Lower lobe of right lung (tissue), 2 donors: ENCODE results near the gene MRPL17. TPM values are rescaled to one million over a fixed set of nuclear protein-coding genes. Genes with fewer than 3 reads are reported as not detected.

Experiments used
- ATAC-seq, 2 donors: fragments of 200-7000 bp; cut with Tn5 transposase; one replicate each; pipeline ENCODE4 v1.9.1; 2020 to 2022; ENCODE audit warnings: mild to moderate bottlenecking in 2 of 2, moderate library complexity in 2 of 2
- DNase-seq: peaks from one replicate; pipeline ENCODE4 v3.0.0-alpha.2; 2020
- H3K27ac ChIP-seq: fragments of 200-600 bp; one replicate; pipeline ENCODE4 v1.8.0; 2022
- H3K27me3 ChIP-seq: fragments of 200-600 bp; one replicate; pipeline ENCODE4 v1.8.0; 2022; ENCODE audit warnings: low read depth
- H3K36me3 ChIP-seq: fragments of 200-600 bp; one replicate; pipeline ENCODE4 v1.8.0; 2022; ENCODE audit warnings: mild to moderate bottlenecking
- H3K4me1 ChIP-seq: fragments of 200-600 bp; one replicate; pipeline ENCODE4 v1.8.0; 2022
- H3K4me3 ChIP-seq: fragments of 200-600 bp; one replicate; pipeline ENCODE4 v1.8.0; 2022; ENCODE audit warnings: mild to moderate bottlenecking
- H3K9me3 ChIP-seq: fragments of 200-600 bp; one replicate; pipeline ENCODE4 v1.8.0; 2022
- intact Hi-C: fragments of 100-400 bp; cut with DNase I; formaldehyde crosslinking; loops from one replicate; pipeline ENCODE4 v1.11.0; 2022
- total RNA-seq: library from RNA; stranded (reverse); fragmentation: NEBNext Ultra II Directional; extraction: Animal tissue kit (Norgen Biotek cat#: 25700); gene quantifications from one replicate; pipeline ENCODE4 v1.2.1, GENCODE V29; 2021
- TF ChIP-seq, protein P1 (sequence below): fragments of 200-600 bp; IDR thresholded peaks from one replicate; pipeline ENCODE4 v1.8.0; 2022; ENCODE audit warnings: antibody characterized with exemption, mild to moderate bottlenecking
- donor health status: DM: no; HTN: yes; CAD: no; lungs with severe emphysema.

MRPL17 gene
- total RNA-seq, 1 donor from 2014 or later, result 34.2 TPM

DNA sequence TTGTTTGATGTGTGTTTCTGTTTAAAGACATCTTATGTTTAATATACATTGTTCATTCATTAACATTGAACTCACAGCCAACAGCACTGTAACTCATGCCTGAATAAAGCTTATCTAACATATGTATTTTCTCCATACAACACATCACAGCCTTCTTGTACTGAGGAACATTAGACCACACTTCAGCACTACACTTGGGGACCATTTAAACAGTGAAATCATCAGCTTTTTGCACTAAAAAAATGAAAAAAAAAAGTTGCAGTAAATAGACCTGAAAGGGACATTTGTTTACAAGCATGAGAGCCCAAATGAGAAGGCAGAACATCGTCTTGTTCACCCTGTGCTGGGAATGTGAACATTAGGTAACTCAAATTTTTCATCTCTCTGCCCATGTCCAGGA is 48.6 kb downstream of the MRPL17 start:
- H3K4me1 ChIP-seq, result peaks cover 49% of the 10 kb centered on the region
- peaks cover 34% of the 10 kb centered on the region for H3K36me3 ChIP-seq
- peak overlapping the region; percentile 78 for H3K27ac ChIP-seq
- intact Hi-C loops, result no loop called here
- TF ChIP-seq, protein P1, sequence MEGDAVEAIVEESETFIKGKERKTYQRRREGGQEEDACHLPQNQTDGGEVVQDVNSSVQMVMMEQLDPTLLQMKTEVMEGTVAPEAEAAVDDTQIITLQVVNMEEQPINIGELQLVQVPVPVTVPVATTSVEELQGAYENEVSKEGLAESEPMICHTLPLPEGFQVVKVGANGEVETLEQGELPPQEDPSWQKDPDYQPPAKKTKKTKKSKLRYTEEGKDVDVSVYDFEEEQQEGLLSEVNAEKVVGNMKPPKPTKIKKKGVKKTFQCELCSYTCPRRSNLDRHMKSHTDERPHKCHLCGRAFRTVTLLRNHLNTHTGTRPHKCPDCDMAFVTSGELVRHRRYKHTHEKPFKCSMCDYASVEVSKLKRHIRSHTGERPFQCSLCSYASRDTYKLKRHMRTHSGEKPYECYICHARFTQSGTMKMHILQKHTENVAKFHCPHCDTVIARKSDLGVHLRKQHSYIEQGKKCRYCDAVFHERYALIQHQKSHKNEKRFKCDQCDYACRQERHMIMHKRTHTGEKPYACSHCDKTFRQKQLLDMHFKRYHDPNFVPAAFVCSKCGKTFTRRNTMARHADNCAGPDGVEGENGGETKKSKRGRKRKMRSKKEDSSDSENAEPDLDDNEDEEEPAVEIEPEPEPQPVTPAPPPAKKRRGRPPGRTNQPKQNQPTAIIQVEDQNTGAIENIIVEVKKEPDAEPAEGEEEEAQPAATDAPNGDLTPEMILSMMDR, result no peak
- no peaks in the 10 kb centered on the region for H3K9me3 ChIP-seq
- no peak overlapping the region for H3K4me3 ChIP-seq
- DNase-seq (no peak), ATAC-seq (no peak)
- H3K27me3 ChIP-seq, result no peaks in the 10 kb centered on the region

DNA sequence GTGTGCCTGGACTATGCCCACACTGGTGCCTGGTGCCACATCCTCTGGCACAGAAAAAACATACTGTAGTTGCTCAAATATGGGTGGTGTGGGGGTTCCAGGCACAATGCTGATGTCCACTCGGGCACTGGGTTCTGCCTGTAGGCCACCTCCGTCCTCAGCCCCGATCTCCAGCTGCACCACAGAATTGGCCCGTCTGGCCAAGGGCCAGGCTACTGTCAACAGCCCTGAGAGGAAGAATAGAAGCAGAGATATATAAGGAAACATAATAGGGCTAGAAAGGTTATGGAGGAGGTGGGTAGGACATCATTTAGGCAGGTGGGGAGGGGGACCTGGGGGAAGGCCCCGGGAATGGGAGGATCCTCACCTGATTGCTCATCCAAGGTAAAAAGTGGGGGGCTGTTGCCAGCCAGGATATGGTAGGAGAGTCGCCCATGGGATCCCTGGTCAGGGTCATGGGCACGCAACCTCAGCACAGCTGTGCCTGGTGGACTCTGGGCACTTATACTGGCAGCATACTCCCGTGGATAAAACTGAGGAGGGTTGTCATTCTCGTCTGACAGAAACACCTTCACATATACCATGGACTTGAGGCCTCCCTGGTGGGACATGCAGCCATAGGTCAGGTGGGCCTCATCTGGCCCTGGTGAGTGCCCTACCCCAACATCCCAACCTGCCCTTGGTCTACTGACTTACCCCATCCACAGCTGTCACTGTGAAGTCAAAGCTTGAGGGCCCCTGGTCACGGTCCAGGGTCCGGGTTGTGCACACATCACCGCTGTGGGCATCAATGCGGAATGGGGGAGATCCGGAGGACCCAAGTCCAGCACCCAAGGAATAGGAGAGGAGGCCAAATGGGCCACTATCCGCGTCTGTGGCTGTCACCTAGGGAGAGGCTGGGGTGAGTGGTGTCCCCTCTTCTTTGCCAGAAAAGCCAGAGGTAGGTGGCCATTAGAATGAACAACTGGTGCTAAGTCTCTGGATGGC is 49.4 kb downstream of the MRPL17 start:
- no peaks in the 10 kb centered on the region for H3K27me3 ChIP-seq
- peaks cover 42% of the 10 kb centered on the region for H3K36me3 ChIP-seq
- peaks cover 46% of the 10 kb centered on the region for H3K4me1 ChIP-seq
- H3K9me3 ChIP-seq, result no peaks in the 10 kb centered on the region
- no peak for ATAC-seq
- H3K4me3 ChIP-seq, result no peak overlapping the region
- H3K27ac ChIP-seq, result peak overlapping the region; percentile 78
- TF ChIP-seq, protein P1, result no peak
- DNase-seq, result no peak
- intact Hi-C loops, result no loop called here

DNA sequence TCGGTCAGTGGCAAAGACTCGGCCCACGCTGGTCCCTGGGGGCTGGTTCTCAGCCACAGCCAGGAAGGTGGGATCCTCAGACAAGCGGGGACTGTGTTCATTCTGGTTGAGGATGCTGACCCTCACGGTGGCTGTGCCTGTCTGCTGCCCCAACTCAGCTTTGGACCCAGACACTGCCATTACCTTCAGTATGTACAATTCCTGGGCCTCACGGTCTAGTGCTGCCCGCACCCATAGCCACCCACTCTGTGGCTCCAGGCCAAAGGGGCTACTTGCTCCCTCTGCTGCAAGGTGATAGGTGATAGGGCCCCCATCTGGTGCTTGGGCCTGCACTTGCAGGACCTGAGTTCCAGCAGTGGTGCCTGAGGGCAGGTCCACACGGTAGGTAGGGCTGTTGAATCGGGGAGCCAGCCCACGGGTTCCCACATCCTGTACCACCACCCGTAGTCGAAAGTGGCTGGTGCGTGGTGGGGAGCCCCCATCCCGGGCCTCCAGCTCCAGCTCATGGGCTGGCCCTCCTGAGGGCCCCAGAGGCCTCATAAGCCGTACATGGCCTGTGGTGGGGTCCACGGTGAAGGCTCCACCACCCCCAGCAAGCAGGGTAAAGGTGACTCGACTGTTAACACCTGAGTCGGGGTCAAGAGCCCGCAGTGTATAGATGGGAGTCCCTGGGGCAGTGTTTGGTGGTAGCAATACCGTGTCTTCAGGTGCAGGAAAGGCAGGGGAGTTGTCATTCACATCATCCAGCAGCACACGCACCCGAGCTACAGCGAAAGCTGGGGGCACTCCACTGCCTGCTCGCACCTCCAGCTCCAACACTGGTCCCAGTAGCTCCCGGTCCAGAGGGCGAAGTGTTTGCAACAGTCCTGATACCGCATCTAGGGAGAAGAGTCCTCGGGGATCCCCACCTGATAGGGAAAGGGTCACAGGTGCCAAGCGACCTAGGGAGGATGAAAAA is 50.7 kb downstream of the MRPL17 start:
- DNase-seq (no peak), ATAC-seq (no peak)
- H3K27me3 ChIP-seq, result no peaks in the 10 kb centered on the region
- intact Hi-C loops, result no loop called here
- peaks cover 49% of the 10 kb centered on the region for H3K36me3 ChIP-seq
- H3K4me1 ChIP-seq, result peaks cover 32% of the 10 kb centered on the region
- TF ChIP-seq, protein P1, result no peak
- H3K9me3 ChIP-seq, result no peaks in the 10 kb centered on the region
- H3K27ac ChIP-seq, result no peak overlapping the region
- no peak overlapping the region for H3K4me3 ChIP-seq

DNA sequence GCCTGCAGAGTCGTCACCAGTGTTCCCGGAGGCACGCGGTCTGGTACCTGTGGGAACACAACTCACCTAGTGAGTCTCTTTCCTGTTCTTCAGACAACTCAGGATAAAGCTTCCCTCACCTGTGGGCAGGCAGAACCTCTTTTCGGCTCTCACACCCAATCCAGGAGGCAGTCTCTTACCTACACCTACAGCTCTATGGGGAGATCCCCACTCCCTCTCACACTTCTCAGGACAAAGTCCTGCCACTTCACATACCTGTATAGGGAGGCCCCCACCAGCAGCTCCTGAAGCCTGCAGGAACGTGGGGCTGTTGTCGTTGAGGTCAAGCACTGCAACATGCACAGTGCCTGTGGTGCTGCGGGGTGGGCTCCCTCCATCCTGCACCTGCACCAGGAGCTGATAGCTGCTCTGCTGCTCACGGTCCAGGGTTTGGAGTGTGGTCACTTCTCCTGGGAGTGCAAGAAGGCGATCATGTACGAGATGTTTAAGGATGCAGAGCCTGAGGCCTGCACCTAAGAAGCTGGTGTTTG is 51.7 kb downstream of the MRPL17 start:
- Histone ChIP-seq H3K4me1 (peaks cover 23% of the 10 kb centered on the region), H3K36me3 (peaks cover 59% of the 10 kb centered on the region), H3K4me3 (no peak overlapping the region), H3K27ac (no peak overlapping the region), H3K27me3 (no peaks in the 10 kb centered on the region), H3K9me3 (no peaks in the 10 kb centered on the region)
- DNase-seq (no peak), ATAC-seq (no peak)
- intact Hi-C loops, result no loop called here
- TF ChIP-seq, protein P1, result no peak

DNA sequence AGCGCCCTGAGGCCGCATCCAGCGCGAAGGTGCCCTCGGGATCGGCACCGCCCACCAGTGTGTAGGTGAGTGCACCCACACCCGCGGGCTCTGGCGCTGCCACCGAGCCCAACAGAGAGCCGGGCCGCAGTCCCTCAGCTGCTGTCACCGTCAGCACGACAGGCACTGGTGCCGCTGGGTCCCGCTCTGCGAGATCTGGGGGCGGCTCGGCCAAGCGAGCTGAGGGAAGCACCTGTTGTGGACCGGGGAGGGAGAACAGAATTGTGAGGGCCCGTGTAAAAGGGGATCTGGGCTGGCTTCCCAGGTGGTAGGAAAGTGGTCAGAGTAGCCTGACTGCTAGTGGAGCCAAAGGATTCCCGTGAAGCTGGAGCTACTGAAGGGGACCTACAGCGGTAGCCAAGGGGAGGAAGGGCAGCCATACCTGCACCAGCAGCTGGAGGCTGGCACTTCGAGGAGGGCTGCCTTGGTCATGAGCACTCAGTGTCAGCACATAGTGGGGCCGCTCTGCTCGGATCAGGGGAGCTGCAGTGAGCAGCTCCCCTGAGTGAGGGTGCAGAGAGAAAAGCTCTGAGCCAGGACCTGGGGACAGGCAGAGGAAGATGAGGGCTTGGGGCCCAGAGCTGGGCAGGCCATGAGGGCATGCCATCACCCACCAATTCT is 52.4 kb downstream of the MRPL17 start:
- Histone ChIP-seq H3K36me3 (peaks cover 65% of the 10 kb centered on the region), H3K4me1 (peaks cover 16% of the 10 kb centered on the region), H3K27ac (no peak overlapping the region), H3K27me3 (no peaks in the 10 kb centered on the region), H3K4me3 (peak overlapping the region; percentile 32), H3K9me3 (no peaks in the 10 kb centered on the region)
- TF ChIP-seq, protein P1, result no peak
- ATAC-seq, result peak in 1 of 2 donors; percentile 18
- no peak for DNase-seq
- intact Hi-C loops, result no loop called here
